ENCODE data around the gene KRTAP1-5. TPM values are rescaled to one million over a fixed set of nuclear protein-coding genes. Genes with fewer than 3 reads are reported as not detected.
"Not testable (repeated sequence)": the region's sequence is repeated elsewhere in the genome, so short reads cannot be mapped to it uniquely, and the experiment has no call there.

KRTAP1-5 gene
- total RNA-seq, 2 donors from 2014 or later: not detected

GRCh38 chr17:41069031-41069430 is 42.0 kb upstream of the KRTAP1-5 start:
- 68 to 70% methylated on average over 3 of the region's 3 CpGs for WGBS, 2 donors
- intact Hi-C loops (cut with DNase I): no loop called here
- H3K27me3 ChIP-seq: no peaks in the 10 kb centered on the region

DNA sequence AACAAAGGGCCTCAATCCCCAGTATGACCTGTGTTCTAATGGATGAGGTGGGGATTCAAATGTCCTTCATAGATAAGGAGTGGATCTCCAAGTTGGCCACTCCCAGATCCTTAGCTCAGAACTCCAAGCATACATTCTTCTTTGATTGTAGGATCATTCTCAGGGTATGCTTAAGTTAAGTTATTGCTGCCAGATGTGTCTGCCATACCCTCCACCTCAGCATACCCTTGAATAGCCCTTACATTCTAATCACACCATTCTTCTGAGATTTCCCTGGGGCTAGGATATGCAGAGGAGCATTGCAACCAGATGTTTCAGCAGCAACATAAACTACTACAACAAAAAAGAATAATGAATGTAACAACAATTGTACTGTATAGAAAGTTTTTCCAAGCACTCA is 40.3 kb upstream of the KRTAP1-5 start:
- H3K9me3 ChIP-seq: no peaks in the 10 kb centered on the region
- H3K27ac ChIP-seq: no peak overlapping the region
- no peak for TF ChIP-seq POLR2A (IDR thresholded peaks at IDR 0.05)
- TF ChIP-seq, protein P1, sequence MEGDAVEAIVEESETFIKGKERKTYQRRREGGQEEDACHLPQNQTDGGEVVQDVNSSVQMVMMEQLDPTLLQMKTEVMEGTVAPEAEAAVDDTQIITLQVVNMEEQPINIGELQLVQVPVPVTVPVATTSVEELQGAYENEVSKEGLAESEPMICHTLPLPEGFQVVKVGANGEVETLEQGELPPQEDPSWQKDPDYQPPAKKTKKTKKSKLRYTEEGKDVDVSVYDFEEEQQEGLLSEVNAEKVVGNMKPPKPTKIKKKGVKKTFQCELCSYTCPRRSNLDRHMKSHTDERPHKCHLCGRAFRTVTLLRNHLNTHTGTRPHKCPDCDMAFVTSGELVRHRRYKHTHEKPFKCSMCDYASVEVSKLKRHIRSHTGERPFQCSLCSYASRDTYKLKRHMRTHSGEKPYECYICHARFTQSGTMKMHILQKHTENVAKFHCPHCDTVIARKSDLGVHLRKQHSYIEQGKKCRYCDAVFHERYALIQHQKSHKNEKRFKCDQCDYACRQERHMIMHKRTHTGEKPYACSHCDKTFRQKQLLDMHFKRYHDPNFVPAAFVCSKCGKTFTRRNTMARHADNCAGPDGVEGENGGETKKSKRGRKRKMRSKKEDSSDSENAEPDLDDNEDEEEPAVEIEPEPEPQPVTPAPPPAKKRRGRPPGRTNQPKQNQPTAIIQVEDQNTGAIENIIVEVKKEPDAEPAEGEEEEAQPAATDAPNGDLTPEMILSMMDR (IDR thresholded peaks at IDR 0.05): no peak
- no peaks in the 10 kb centered on the region for H3K27me3 ChIP-seq
- no peaks in the 10 kb centered on the region for H3K4me1 ChIP-seq
- intact Hi-C loops (cut with DNase I): no loop called here
- no peaks in the 10 kb centered on the region for H3K36me3 ChIP-seq (replicated peaks in 1 of 2; ENCODE audit: insufficient read depth in 1 of 2, low read depth in 2 of 2)
- DNase-seq (no peak), ATAC-seq (no peak)
- no peak overlapping the region for H3K4me3 ChIP-seq

More at GRCh38 chr17:41069031-41069430, 42.0 kb upstream of the KRTAP1-5 start:
- no peaks in the 10 kb centered on the region for H3K36me3 ChIP-seq (replicated peaks in 1 of 2; ENCODE audit: insufficient read depth in 1 of 2, low read depth in 2 of 2)
- H3K27ac ChIP-seq: no peak overlapping the region
- no peak for TF ChIP-seq POLR2A (IDR thresholded peaks at IDR 0.05)
- TF ChIP-seq, protein P1 (IDR thresholded peaks at IDR 0.05): no peak
- ATAC-seq: no peak
- no peak overlapping the region for H3K4me3 ChIP-seq
- H3K4me1 ChIP-seq: no peaks in the 10 kb centered on the region
- H3K9me3 ChIP-seq: no peaks in the 10 kb centered on the region
- DNase-seq: no peak

DNA sequence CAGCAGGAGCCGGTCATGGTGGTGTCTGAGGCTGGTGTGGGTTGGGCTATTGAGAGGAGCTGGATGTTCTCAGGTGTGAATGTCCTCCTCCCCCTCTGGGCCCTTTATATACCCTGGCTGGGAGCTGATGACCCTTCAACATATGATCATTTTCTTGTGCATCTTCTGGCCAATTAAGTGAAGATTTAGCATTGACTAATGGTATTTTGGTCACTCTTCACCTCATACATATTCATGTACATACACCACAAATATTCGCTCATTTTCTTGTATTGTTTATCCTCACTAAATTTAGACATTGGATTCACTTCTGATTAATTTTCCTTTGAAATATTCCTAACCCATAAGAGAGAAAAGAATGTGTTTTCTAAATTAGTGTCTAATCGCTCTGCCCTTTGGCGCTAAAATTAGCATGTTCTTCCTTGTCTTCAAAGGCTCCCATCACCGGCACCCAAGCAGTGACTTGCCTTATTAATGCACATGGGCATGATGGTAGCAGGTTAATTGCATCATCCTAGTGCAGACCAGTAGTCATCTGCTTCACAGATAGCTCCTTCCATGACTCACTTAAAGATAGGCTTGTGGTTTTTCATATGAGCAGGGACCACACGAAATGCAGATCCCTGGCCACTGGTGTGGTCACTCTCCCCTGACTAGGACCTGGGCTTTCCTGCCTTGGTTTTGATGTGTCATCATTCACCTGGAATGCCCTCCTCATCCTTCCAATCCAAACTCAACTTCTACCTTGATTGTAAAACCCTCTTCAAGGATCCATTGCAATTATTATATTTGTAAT is 39.0 kb upstream of the KRTAP1-5 start, which contains the start of gene KRTAP2-4:
TSS of gene KRTAP2-4 (minus strand) at position 51 of the 796 bp plus-strand sequence. CDS start at position 17, 34 bp downstream.
- H3K4me1 ChIP-seq: no peaks in the 10 kb centered on the region
- no peaks in the 10 kb centered on the region for H3K36me3 ChIP-seq (replicated peaks in 1 of 2; ENCODE audit: insufficient read depth in 1 of 2, low read depth in 2 of 2)
- no peaks in the 10 kb centered on the region for H3K9me3 ChIP-seq
- intact Hi-C loops (cut with DNase I): no loop called here
- H3K27ac ChIP-seq: no peak within 1 kb of the TSS
- WGBS, 2 donors: 82 to 89% methylated on average over 5 of the region's 6 CpGs
- no peak within 1 kb of the TSS for H3K4me3 ChIP-seq
- ATAC-seq (no peak), DNase-seq (no peak)
- no peaks in the 10 kb centered on the region for H3K27me3 ChIP-seq
- TF ChIP-seq, protein P1 (IDR thresholded peaks at IDR 0.05): no peak
- no peak for TF ChIP-seq POLR2A (IDR thresholded peaks at IDR 0.05)

DNA sequence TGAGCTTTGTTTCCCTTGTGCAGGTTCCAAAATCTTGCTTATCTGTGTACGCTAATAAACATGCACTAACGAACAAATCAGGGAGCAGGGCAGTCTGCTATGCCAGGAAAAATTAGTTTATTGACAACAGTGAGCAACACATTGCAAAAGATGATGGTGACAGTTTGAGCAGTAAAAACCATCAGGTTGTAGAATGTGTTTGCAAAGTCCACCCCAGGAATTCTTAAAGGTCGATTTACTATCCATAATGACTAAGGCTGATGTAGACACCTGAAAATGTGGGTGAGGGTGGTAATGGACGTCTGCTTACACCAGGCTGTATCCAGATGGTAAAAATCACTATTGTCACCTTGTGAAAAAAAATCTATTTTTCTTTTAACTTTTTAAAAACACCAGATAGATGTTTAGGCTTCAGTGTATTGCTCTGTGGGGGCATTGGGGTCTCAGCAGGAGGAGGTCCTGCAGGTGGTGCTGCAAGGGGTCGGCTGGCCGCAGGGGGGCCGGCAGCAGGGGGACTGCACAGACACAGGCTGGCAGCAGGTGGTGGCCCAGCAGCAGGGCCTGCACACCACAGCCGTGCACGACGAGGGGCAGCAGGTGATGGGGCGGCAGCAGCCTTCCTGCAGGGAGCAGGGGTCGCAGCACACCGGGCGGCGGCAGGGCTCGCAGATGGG is 38.1 kb upstream of the KRTAP1-5 start:
- H3K27me3 ChIP-seq; H3K4me1 ChIP-seq; H3K36me3 ChIP-seq (replicated peaks in 1 of 2; ENCODE audit: insufficient read depth in 1 of 2, low read depth in 2 of 2); intact Hi-C loops (cut with DNase I); H3K9me3 ChIP-seq; H3K27ac ChIP-seq; H3K4me3 ChIP-seq; ATAC-seq; DNase-seq: not testable (repeated sequence)
- WGBS, 2 donors: 44 to 50% methylated on average over 6 to 7 of the region's 16 CpGs

DNA sequence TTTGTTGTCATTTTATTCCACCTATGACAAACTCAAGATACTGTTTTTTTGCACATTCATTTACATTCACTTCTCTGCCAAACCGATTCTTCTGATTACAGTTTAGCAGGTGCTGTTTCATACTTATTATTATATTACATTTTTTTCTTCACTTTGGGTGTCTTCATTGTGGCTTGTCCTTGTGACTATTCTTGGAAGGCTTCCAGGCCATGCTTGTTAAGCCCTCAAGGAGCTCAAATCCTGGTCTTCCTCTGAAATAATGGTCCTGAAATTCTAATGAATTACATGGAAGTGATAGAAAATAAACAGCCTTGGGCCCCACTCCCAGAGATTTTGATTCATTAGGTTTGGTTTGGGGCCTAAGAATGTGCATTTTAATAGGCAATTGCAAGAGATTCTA is 37.3 kb upstream of the KRTAP1-5 start:
- Histone ChIP-seq H3K4me3 (no peak overlapping the region), H3K27ac (no peak overlapping the region), H3K27me3 (no peaks in the 10 kb centered on the region), H3K9me3 (no peaks in the 10 kb centered on the region), H3K4me1 (no peaks in the 10 kb centered on the region), H3K36me3 (replicated peaks in 1 of 2; ENCODE audit: insufficient read depth in 1 of 2, low read depth in 2 of 2) (no peaks in the 10 kb centered on the region)
- TF ChIP-seq, protein P1 (IDR thresholded peaks at IDR 0.05): no peak
- TF ChIP-seq POLR2A (IDR thresholded peaks at IDR 0.05): no peak
- DNase-seq: no peak
- WGBS, 2 donors: 64 to 74% methylated on average over 1 of the region's 1 CpG
- intact Hi-C loops (cut with DNase I): no loop called here
- no peak for ATAC-seq

Data from body of pancreas (tissue), 4 donors.